B cell (primary cell): Measurements from ENCODE around the gene RLBP1.

Experiments
- CTCF ChIP-seq: fragments of 200-600 bp; IDR thresholded peaks from one replicate; pipeline ENCODE4 v1.8.0; 2022; ENCODE audit warnings: antibody characterized with exemption, mild to moderate bottlenecking
- EZH2 ChIP-seq: IDR thresholded peaks from 2 replicates; pipeline ENCODE4 v1.6.1; 2012; ENCODE audit warnings: borderline replicate concordance, low read depth, mild to moderate bottlenecking, moderate library complexity, low read length; ENCODE audit not compliant: insufficient read depth, poor library complexity, severe bottlenecking

DNA sequence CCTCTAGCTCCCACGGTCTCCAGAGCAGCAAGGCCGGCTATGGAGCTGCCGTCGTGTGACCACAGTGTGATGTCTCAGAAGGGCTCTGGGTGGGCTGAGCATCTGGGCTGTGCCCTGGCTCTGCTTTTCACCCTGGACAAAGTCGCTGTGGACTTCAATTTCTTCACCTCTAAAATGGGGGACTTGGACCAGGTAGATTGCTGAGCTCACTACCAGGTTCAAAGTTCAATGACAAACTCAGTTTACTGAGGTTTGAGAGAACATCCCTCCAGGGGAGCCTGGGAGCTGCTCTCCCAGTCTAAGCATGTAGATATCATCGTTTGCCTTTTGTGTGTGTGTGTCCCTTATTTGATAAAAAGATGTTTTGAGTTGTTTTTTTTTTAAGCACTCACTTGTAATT lies 25.1 kb downstream of the RLBP1 start:
- no peak for TF ChIP-seq CTCF
- TF ChIP-seq EZH2: no peak
